ENCODE data around the gene SPATA18. TPM values are rescaled to one million over a fixed set of nuclear protein-coding genes. Genes with fewer than 3 reads are reported as not detected.

Gene SPATA18
- total RNA-seq, 2 donors from 2014 or later: 1.4 to 3.3 TPM

GRCh38 chr4:52094376-52095145 lies 43.5 kb downstream of the SPATA18 start:
- no peak overlapping the region for H3K27ac Mint-ChIP-seq
- DNase-seq: no peak
- no peaks in the 10 kb centered on the region for H3K9me3 ChIP-seq (ENCODE audit: control insufficient read depth, low read length)
- H3K4me1 ChIP-seq (ENCODE audit: control insufficient read depth, insufficient read depth, low read length): no peaks in the 10 kb centered on the region
- no peaks in the 10 kb centered on the region for H3K27me3 ChIP-seq (ENCODE audit: control insufficient read depth, insufficient read depth, low read length, poor library complexity, severe bottlenecking)
- no peaks in the 10 kb centered on the region for H3K4me1 Mint-ChIP-seq
- no peaks in the 10 kb centered on the region for H3K36me3 ChIP-seq (ENCODE audit: control insufficient read depth, insufficient read depth, low read length)
- H3K4me3 Mint-ChIP-seq: no peak overlapping the region
- no peak overlapping the region for H3K4me3 ChIP-seq (ENCODE audit: low read length)
- WGBS, 2 experiments (ENCODE audit: insufficient coverage in 1 of 2, insufficient read length in 1 of 2): 92 to 96% methylated on average over 5 to 6 of the region's 8 CpGs
- H3K9ac ChIP-seq (ENCODE audit: extremely low read depth, low read length, poor library complexity, severe bottlenecking): no peak overlapping the region
- no peaks in the 10 kb centered on the region for H3K36me3 Mint-ChIP-seq (ENCODE audit: low read depth)
- H3K27ac ChIP-seq (ENCODE audit: low read depth, low read length): no peak overlapping the region
- TF ChIP-seq CTCF (conservative IDR thresholded peaks at IDR 0.05): no peak
- H3K9me3 Mint-ChIP-seq: no peaks in the 10 kb centered on the region
- no peaks in the 10 kb centered on the region for H3K27me3 Mint-ChIP-seq (ENCODE audit: insufficient read depth)

DNA sequence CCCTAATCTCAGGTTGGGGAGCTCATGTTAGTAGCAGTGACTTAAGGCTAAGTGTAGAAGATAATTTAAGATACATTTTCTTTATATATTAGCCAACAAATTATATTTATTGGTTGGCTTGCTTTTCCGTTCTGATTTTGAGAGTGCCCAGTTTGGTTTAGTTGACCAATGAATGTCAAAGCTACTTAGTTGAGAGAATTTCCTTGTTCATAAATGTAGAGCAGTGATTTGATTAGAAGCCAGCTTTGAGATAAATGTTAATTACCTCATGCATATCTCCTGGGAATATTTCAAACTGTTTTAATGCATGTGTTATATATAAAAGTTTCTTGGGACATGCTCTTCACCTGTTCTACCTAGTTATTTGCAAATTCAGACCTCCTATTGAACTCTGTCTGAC lies 44.3 kb downstream of the SPATA18 start:
- whole genome bisulfite sequencing, 2 experiments (ENCODE audit: insufficient coverage in 1 of 2, insufficient read length in 1 of 2): 94% methylated on average over 1 of the region's 1 CpG; no CpG with 5 or more reads in 1 of the 2 experiments
- DNase-seq: no peak
- Mint-ChIP-seq H3K27ac (no peak overlapping the region), H3K4me3 (no peak overlapping the region), H3K4me1 (no peaks in the 10 kb centered on the region), H3K9me3 (no peaks in the 10 kb centered on the region), H3K27me3 (ENCODE audit: insufficient read depth) (no peaks in the 10 kb centered on the region), H3K36me3 (ENCODE audit: low read depth) (no peaks in the 10 kb centered on the region)
- H3K9ac ChIP-seq (ENCODE audit: extremely low read depth, low read length, poor library complexity, severe bottlenecking): no peak overlapping the region
- H3K27me3 ChIP-seq (ENCODE audit: control insufficient read depth, insufficient read depth, low read length, poor library complexity, severe bottlenecking): no peaks in the 10 kb centered on the region
- no peaks in the 10 kb centered on the region for H3K9me3 ChIP-seq (ENCODE audit: control insufficient read depth, low read length)
- no peaks in the 10 kb centered on the region for H3K36me3 ChIP-seq (ENCODE audit: control insufficient read depth, insufficient read depth, low read length)
- TF ChIP-seq CTCF (conservative IDR thresholded peaks at IDR 0.05): no peak
- no peak overlapping the region for H3K27ac ChIP-seq (ENCODE audit: low read depth, low read length)
- H3K4me3 ChIP-seq (ENCODE audit: low read length): no peak overlapping the region
- H3K4me1 ChIP-seq (ENCODE audit: control insufficient read depth, insufficient read depth, low read length): no peaks in the 10 kb centered on the region

DNA sequence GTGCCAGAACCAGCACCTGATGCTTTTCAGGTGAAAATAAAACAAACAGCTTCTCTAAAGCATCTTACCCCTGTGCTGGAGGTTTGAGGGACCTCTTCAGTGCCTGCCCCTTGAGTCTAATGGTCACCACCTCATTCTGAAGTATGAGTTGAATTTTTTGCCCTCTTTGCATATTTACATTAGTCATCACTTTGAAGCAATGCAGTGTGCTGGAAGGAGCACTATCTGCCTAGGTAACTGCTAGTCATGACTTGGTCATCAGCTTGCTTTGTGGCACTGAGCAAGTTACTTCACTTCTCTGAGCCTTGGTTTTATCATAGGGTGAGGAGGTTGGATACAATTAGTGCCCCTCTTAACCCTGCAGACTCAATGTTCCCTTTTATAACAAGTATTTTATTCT lies 44.9 kb downstream of the SPATA18 start:
- H3K27ac Mint-ChIP-seq: no peak overlapping the region
- H3K36me3 ChIP-seq (ENCODE audit: control insufficient read depth, insufficient read depth, low read length): no peaks in the 10 kb centered on the region
- H3K4me3 ChIP-seq (ENCODE audit: low read length): no peak overlapping the region
- no peak for DNase-seq
- no peaks in the 10 kb centered on the region for H3K27me3 ChIP-seq (ENCODE audit: control insufficient read depth, insufficient read depth, low read length, poor library complexity, severe bottlenecking)
- H3K4me1 ChIP-seq (ENCODE audit: control insufficient read depth, insufficient read depth, low read length): no peaks in the 10 kb centered on the region
- no peak overlapping the region for H3K9ac ChIP-seq (ENCODE audit: extremely low read depth, low read length, poor library complexity, severe bottlenecking)
- no peak overlapping the region for H3K4me3 Mint-ChIP-seq
- no peaks in the 10 kb centered on the region for H3K4me1 Mint-ChIP-seq
- no peak for TF ChIP-seq CTCF (conservative IDR thresholded peaks at IDR 0.05)
- no peaks in the 10 kb centered on the region for H3K36me3 Mint-ChIP-seq (ENCODE audit: low read depth)
- no peak overlapping the region for H3K27ac ChIP-seq (ENCODE audit: low read depth, low read length)
- no peaks in the 10 kb centered on the region for H3K9me3 ChIP-seq (ENCODE audit: control insufficient read depth, low read length)
- H3K9me3 Mint-ChIP-seq: no peaks in the 10 kb centered on the region
- H3K27me3 Mint-ChIP-seq (ENCODE audit: insufficient read depth): no peaks in the 10 kb centered on the region
